ENCODE data around the gene LARP4.

Gene LARP4

DNA sequence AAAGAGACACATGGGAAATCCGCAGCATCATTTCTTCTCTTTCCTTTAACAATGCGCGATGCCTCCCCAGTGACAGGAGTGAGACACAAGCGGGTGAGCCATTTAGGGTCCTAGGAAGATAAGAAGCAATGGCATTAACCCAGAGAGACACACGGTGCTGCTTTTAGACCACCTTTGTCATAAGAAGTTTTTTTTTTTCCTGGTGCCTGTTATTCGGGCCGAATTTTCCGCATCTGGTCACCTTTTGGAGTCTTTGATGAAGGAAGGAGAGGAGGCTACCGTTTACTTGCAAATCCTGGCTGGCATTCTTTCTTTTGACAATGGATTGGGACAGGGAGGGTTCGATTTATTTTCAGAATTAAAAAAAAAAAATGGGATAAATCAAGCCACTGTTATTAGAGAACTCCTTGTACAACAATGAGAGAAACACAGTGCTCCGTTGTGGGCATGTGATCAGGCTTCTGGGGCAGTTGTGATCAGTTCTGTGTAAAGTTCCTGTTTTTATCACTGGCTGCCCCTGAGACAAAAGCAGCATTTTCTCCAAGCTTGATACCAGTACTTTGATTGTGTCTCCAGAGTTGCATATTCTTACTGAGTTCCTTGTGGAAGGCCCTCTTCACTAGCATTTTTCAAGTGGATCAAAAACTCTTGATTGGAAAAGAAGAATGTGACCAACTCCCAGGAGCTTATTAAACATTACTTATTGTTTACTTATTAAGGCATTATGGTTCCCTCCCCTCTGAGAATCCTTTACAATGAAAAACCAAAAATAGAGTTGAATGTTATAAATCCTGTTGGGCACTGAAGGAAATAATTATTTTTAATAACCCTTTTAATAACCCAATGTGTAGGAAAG lies 105.2 kb downstream of the LARP4 start:
- no peaks in the 10 kb centered on the region for H4K20me1 ChIP-seq (ENCODE audit: insufficient read depth)
- H3K4me1 ChIP-seq (ENCODE audit: low read depth, poor library complexity, severe bottlenecking) = peaks cover 18% of the 10 kb centered on the region
- peak overlapping the region; percentile 65; the same call in 1 of the 2 replicates for H3K27ac ChIP-seq
- H3K79me2 ChIP-seq (ENCODE audit: insufficient read depth, low read depth) = peaks cover 42% of the 10 kb centered on the region; the same call in 1 of the 2 replicates
- H3K9ac ChIP-seq = peak overlapping the region; percentile 86
- TF ChIP-seq, protein P1, sequence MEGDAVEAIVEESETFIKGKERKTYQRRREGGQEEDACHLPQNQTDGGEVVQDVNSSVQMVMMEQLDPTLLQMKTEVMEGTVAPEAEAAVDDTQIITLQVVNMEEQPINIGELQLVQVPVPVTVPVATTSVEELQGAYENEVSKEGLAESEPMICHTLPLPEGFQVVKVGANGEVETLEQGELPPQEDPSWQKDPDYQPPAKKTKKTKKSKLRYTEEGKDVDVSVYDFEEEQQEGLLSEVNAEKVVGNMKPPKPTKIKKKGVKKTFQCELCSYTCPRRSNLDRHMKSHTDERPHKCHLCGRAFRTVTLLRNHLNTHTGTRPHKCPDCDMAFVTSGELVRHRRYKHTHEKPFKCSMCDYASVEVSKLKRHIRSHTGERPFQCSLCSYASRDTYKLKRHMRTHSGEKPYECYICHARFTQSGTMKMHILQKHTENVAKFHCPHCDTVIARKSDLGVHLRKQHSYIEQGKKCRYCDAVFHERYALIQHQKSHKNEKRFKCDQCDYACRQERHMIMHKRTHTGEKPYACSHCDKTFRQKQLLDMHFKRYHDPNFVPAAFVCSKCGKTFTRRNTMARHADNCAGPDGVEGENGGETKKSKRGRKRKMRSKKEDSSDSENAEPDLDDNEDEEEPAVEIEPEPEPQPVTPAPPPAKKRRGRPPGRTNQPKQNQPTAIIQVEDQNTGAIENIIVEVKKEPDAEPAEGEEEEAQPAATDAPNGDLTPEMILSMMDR (conservative IDR thresholded peaks at IDR 0.05; ENCODE audit: low read depth, low read length) = no peak
- H3K4me3 ChIP-seq (IDR thresholded peaks at IDR 0.05; ENCODE audit: insufficient read depth, low read depth, low read length) = no peak overlapping the region
- no peaks in the 10 kb centered on the region for H3K27me3 ChIP-seq (ENCODE audit: insufficient read depth, low read depth)
- no peaks in the 10 kb centered on the region for H3K36me3 ChIP-seq (ENCODE audit: insufficient read depth)
- H3K4me2 ChIP-seq = peak overlapping the region; percentile 99
- H2AFZ ChIP-seq (ENCODE audit: low read depth) = peak overlapping the region; percentile 66

DNA sequence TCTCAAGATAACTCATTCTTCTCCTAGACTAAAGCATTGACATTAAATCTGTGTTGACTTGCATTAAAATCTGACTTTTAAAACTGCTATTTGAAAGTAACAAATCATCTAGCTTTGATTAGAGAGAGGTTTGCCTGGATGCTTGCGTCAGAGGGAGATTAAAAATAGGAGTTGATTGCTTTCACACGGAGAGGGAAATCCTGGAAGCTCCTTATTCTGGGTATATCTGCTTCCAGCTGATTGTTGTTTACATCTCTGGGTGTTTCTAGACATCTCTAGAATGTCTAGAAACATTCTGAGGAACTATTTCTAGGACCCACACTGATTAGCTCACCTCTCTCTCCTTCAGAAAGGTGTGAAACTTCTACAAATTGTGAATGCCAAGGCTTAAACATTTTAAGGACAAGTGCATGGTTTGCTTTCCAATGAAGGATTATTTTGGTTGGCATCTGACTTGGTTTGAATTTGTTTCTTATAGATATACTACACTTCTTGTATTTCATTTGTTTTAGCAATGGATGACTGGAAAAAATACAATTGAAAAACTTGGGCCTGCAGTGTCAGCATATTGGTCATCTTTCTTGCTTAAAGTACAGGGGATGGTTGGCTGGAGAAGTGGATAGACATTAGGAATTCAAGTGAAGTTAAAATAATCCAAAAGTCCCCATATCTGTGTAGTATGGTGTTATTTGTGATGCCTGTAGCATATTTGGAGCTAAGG lies 106.2 kb downstream of the LARP4 start:
- Histone ChIP-seq H3K4me1 (ENCODE audit: low read depth, poor library complexity, severe bottlenecking) (peaks cover 18% of the 10 kb centered on the region), H3K79me2 (ENCODE audit: insufficient read depth, low read depth) (peaks cover 42% of the 10 kb centered on the region; the same call in 1 of the 2 replicates), H3K4me3 (IDR thresholded peaks at IDR 0.05; ENCODE audit: insufficient read depth, low read depth, low read length) (no peak overlapping the region), H2AFZ (ENCODE audit: low read depth) (no peak overlapping the region), H3K27me3 (ENCODE audit: insufficient read depth, low read depth) (no peaks in the 10 kb centered on the region), H3K4me2 (peak overlapping the region; percentile 99; the same call in 1 of the 2 replicates), H3K27ac (no peak overlapping the region), H3K9ac (no peak overlapping the region), H3K36me3 (ENCODE audit: insufficient read depth) (no peaks in the 10 kb centered on the region), H4K20me1 (ENCODE audit: insufficient read depth) (no peaks in the 10 kb centered on the region)
- TF ChIP-seq, protein P1 (conservative IDR thresholded peaks at IDR 0.05; ENCODE audit: low read depth, low read length) = no peak

DNA sequence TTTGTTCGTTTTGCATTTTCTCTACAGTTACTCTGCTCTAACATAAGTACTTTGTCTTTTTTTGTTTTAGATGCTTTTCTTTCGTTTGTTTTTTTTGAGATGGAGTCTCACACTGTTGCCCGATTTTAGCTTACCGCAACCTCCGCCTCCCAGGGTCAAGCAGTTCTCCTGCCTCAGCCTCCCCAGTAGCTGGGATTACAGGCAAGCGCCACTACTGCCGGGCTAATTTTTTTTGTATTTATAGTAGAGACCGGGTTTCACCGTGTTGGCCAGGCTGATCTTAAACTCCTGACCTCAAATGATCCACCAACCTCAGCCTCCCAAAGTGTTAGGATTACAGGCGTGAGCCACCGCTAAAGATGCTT lies 106.8 kb downstream of the LARP4 start:
- H3K4me2 ChIP-seq = no peak overlapping the region

DNA sequence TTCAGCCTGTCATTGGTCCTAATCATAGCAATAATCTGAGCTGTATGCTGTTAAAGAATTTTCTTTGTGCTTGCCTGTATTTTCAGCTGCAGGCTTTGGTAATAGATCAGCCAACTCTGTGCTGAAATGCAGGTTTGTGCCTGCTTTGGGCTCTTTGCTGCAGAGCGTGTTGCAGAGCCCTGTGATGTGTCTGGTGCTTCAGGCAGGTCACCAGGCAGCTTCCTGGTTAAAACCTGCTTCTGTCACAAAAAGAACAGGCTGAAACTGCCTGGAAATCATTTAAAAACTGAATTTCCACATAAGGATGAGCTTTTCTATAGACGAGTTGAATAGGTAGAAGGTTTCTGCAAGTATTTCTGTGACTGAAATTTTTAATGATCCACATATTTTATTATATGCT lies 107.2 kb downstream of the LARP4 start:
- Histone ChIP-seq H3K4me3 (IDR thresholded peaks at IDR 0.05; ENCODE audit: insufficient read depth, low read depth, low read length) (no peak overlapping the region), H4K20me1 (ENCODE audit: insufficient read depth) (no peaks in the 10 kb centered on the region), H3K27ac (no peak overlapping the region), H3K27me3 (ENCODE audit: insufficient read depth, low read depth) (no peaks in the 10 kb centered on the region), H3K4me2 (no peak overlapping the region), H2AFZ (ENCODE audit: low read depth) (no peak overlapping the region), H3K79me2 (ENCODE audit: insufficient read depth, low read depth) (peaks cover 52% of the 10 kb centered on the region; the same call in 1 of the 2 replicates), H3K9ac (no peak overlapping the region), H3K36me3 (ENCODE audit: insufficient read depth) (no peaks in the 10 kb centered on the region), H3K4me1 (ENCODE audit: low read depth, poor library complexity, severe bottlenecking) (peaks cover 18% of the 10 kb centered on the region)
- TF ChIP-seq, protein P1 (conservative IDR thresholded peaks at IDR 0.05; ENCODE audit: low read depth, low read length) = no peak

More for the DNA sequence above, 106.8 kb downstream of the LARP4 start:
- no peaks in the 10 kb centered on the region for H3K27me3 ChIP-seq (ENCODE audit: insufficient read depth, low read depth)
- TF ChIP-seq, protein P1 (conservative IDR thresholded peaks at IDR 0.05; ENCODE audit: low read depth, low read length) = no peak
- no peaks in the 10 kb centered on the region for H4K20me1 ChIP-seq (ENCODE audit: insufficient read depth)
- H3K4me1 ChIP-seq (ENCODE audit: low read depth, poor library complexity, severe bottlenecking) = peaks cover 18% of the 10 kb centered on the region
- no peak overlapping the region for H3K4me3 ChIP-seq (IDR thresholded peaks at IDR 0.05; ENCODE audit: insufficient read depth, low read depth, low read length)
- H3K9ac ChIP-seq = no peak overlapping the region
- no peaks in the 10 kb centered on the region for H3K36me3 ChIP-seq (ENCODE audit: insufficient read depth)
- H2AFZ ChIP-seq (ENCODE audit: low read depth) = no peak overlapping the region
- H3K27ac ChIP-seq = no peak overlapping the region
- H3K79me2 ChIP-seq (ENCODE audit: insufficient read depth, low read depth) = peaks cover 47% of the 10 kb centered on the region; the same call in 1 of the 2 replicates
